LNCAP (cell line): ENCODE data around the gene LIN37.

Source experiments
- TF ChIP-seq, protein P1 (sequence below): fragments of 450-650 bp; IDR thresholded peaks from 2 replicates; pipeline ENCODE4 v1.5.1; 2017; ENCODE audit warnings: mild to moderate bottlenecking

LIN37 gene

GRCh38 chr19:35716801-35717664, 31.3 kb upstream of the LIN37 start:
- TF ChIP-seq, protein P1, sequence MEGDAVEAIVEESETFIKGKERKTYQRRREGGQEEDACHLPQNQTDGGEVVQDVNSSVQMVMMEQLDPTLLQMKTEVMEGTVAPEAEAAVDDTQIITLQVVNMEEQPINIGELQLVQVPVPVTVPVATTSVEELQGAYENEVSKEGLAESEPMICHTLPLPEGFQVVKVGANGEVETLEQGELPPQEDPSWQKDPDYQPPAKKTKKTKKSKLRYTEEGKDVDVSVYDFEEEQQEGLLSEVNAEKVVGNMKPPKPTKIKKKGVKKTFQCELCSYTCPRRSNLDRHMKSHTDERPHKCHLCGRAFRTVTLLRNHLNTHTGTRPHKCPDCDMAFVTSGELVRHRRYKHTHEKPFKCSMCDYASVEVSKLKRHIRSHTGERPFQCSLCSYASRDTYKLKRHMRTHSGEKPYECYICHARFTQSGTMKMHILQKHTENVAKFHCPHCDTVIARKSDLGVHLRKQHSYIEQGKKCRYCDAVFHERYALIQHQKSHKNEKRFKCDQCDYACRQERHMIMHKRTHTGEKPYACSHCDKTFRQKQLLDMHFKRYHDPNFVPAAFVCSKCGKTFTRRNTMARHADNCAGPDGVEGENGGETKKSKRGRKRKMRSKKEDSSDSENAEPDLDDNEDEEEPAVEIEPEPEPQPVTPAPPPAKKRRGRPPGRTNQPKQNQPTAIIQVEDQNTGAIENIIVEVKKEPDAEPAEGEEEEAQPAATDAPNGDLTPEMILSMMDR, result peak; percentile 94

- TF ChIP-seq, protein P1, result no peak
Measured at GRCh38 chr19:35717665-35718344, 30.6 kb upstream of the LIN37 start, which contains the start of gene KMT2B. Gene KMT2B (plus strand): TSS chr19:35718003. CDS start chr19:35718019, 16 bp downstream.

DNA sequence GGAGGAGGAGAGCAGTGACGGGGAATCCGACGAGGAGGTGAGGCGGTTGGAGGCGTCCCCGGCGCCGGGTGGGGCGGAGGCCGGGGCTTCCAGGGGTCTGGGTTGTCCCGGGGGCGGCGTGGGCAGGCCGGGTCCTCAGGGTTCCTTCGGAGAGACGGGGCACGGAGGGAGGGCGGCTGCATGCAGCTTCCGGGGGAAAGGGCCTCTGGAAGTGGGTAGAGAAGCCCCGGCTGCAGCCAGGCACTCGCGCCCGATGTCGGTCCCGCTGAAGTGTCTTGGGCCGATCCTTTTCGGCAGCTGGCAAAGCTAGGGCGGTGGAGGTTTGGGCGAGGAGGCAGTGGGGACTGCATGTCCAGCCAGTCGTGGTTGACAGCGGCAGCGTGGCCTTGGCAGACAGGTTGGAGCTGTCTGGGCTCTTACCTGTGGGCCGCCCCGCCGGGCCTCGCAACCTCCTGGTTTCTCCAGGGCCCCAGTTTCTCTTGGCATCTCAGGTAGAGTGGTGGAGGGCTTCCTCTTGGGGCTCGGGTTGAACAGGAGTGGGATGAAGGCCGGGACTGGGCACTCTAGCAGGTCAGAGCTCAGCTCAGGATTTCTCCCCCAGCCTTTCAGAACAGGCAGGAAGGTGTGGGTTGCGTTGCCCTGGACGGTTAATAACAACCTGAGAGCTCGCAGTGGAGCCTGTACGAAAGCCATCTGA, 29.9 kb upstream of the LIN37 start:
- TF ChIP-seq, protein P1, result no peak

DNA sequence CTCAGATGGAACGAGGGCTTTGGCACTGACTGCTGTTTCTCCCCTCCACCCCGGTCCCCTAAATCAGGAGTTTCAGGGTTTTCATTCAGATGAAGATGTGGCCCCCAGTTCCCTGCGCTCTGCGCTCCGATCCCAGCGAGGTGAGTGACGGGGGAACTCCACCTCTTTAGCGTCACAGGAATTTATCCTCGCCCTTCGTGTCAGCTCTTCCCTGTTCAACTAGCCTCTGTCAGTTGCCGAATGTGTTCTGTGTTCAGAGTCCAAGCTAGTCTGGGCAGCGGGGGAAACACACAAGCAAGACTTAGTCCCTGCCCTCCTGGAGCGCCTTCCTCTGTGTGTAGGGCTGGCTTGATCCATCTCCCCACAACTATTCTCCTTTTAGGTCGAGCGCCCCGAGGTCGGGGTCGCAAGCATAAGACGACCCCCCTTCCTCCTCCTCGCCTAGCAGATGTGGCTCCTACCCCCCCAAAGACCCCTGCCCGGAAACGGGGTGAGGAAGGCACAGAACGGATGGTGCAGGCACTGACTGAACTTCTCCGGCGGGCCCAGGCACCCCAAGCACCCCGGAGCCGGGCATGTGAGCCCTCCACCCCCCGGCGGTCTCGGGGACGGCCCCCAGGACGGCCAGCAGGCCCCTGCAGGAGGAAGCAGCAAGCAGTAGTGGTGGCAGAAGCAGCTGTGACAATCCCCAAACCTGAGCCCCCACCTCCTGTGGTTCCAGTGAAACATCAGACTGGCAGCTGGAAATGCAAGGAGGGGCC, 28.8 kb upstream of the LIN37 start:
- TF ChIP-seq, protein P1, result no peak

DNA sequence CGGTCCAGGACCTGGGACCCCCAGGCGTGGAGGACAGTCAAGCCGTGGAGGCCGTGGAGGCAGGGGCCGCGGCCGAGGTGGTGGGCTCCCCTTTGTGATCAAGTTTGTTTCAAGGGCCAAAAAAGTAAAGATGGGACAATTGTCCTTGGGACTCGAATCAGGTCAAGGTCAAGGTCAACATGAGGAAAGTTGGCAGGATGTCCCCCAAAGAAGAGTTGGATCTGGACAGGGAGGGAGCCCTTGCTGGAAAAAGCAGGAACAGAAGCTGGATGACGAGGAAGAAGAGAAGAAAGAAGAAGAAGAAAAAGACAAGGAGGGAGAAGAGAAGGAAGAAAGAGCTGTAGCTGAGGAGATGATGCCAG, 28.2 kb upstream of the LIN37 start:
- TF ChIP-seq, protein P1, result no peak

DNA sequence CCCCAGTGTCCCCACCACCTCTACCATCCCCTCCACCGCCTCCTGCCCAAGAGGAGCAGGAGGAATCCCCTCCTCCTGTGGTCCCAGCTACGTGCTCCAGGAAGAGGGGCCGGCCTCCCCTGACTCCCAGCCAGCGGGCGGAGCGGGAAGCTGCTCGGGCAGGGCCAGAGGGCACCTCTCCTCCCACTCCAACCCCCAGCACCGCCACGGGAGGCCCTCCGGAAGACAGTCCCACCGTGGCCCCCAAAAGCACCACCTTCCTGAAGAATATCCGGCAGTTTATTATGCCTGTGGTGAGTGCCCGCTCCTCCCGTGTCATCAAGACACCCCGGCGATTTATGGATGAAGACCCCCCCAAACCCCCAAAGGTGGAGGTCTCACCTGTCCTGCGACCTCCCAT, 27.7 kb upstream of the LIN37 start:
- TF ChIP-seq, protein P1, result no peak

- TF ChIP-seq, protein P1, result no peak
Measured at GRCh38 chr19:35721374-35721773, 27.0 kb upstream of the LIN37 start.
